Right atrium auricular region (tissue), 2 donors: ENCODE data around the gene NFKBIB. TPM values are rescaled to one million over a fixed set of nuclear protein-coding genes. Genes with fewer than 3 reads are reported as not detected.

ENCODE experiments used
- DNase-seq: peaks from one replicate; pipeline ENCODE4 v3.0.0-alpha.2; 2019; ENCODE audit warnings: low spot score
- H3K27ac ChIP-seq, 2 donors: fragments of 200-600 bp; sonication (generic); 1 replicate in 1 of 2; 2 replicates in 1 of 2; pipeline ENCODE4 v1.5.1; 2016 to 2019
- H3K27me3 ChIP-seq, 2 donors: fragments of 200-600 bp; sonication (generic); one replicate each; pipeline versions ENCODE4 v1.5.1 to v1.6.0; 2017 to 2019
- H3K36me3 ChIP-seq: fragments of 200-600 bp; sonication (generic); one replicate; pipeline ENCODE4 v1.5.1; 2016
- H3K4me1 ChIP-seq, 2 donors: fragments of 200-600 bp; sonication (generic); one replicate each; pipeline versions ENCODE4 v1.5.1 to v1.6.0; 2017 to 2019
- H3K4me3 ChIP-seq, 2 donors: fragments of 200-600 bp; sonication (generic); 1 replicate in 1 of 2; 2 replicates in 1 of 2; pipeline ENCODE4 v1.5.1; 2017 to 2019; ENCODE audit warnings: mild to moderate bottlenecking in 1 of 2, moderate library complexity in 1 of 2
- H3K9me3 ChIP-seq, 2 donors: fragments of 200-600 bp; sonication (generic); one replicate each; pipeline ENCODE4 v1.5.1; 2019
- CTCF ChIP-seq, 2 donors: fragments of 200-600 bp; sonication (generic); IDR thresholded peaks; one replicate each; pipeline ENCODE4 v1.5.1; 2019; ENCODE audit warnings: antibody characterized with exemption in 2 of 2
- total RNA-seq, 2 donors: library from RNA; depleted of rRNA; stranded (reverse); fragments of >200 nt; gene quantifications; one replicate each; pipeline ENCODE4 v1.1.0, GENCODE V29; 2016

The NFKBIB gene
- 10 to 100 TPM; 13.3 to 29.2 TPM for total RNA-seq

- Histone ChIP-seq H3K27me3 (no peaks in the 10 kb centered on the region), H3K4me1 (peaks cover 0 to 40% of the 10 kb centered on the region in 2 donors), H3K36me3 (peaks cover 3% of the 10 kb centered on the region), H3K27ac (peak within 1 kb of the TSS; percentile 86 to 94), H3K9me3 (no peaks in the 10 kb centered on the region), H3K4me3 (peak within 1 kb of the TSS; percentile 81 to 94)
- DNase-seq = peak; percentile 100
- no peak for TF ChIP-seq CTCF (IDR thresholded peaks at IDR 0.05)
Observed at GRCh38 chr19:38899447-38900201, at the start of gene NFKBIB, which contains the start of gene SIRT2. TSS of gene NFKBIB (plus strand) at chr19:38899969. CDS start at chr19:38900033, 64 bp downstream. TSS of gene SIRT2 (minus strand) at chr19:38899618. CDS start at chr19:38899521, 97 bp downstream.

GRCh38 chr19:38850436-38850975 lies 49.3 kb upstream of the NFKBIB start:
- DNase-seq = peak; percentile 100
- peak overlapping the region; percentile 72 to 79 for H3K4me3 ChIP-seq
- H3K4me1 ChIP-seq = peaks cover 0 to 53% of the 10 kb centered on the region in 2 donors
- no peaks in the 10 kb centered on the region for H3K27me3 ChIP-seq
- TF ChIP-seq CTCF (IDR thresholded peaks at IDR 0.05) = no peak
- H3K27ac ChIP-seq = peak overlapping the region; percentile 96 to 99
- peaks cover 29% of the 10 kb centered on the region for H3K36me3 ChIP-seq
- H3K9me3 ChIP-seq = no peaks in the 10 kb centered on the region

GRCh38 chr19:38850976-38851621 lies 48.7 kb upstream of the NFKBIB start:
- no peak for DNase-seq
- Histone ChIP-seq H3K36me3 (peaks cover 23% of the 10 kb centered on the region), H3K4me3 (peak overlapping the region; percentile 72 to 79), H3K27me3 (no peaks in the 10 kb centered on the region), H3K27ac (peak overlapping the region; percentile 96 to 99), H3K9me3 (no peaks in the 10 kb centered on the region), H3K4me1 (peaks cover 0 to 47% of the 10 kb centered on the region in 2 donors)
- TF ChIP-seq CTCF (IDR thresholded peaks at IDR 0.05) = no peak

- Histone ChIP-seq H3K9me3 (no peaks in the 10 kb centered on the region), H3K4me1 (peaks cover 0 to 41% of the 10 kb centered on the region in 2 donors), H3K27ac (peak overlapping the region; percentile 96 to 99), H3K4me3 (peak overlapping the region; percentile 72 to 79), H3K36me3 (peaks cover 17% of the 10 kb centered on the region), H3K27me3 (no peaks in the 10 kb centered on the region)
- no peak for TF ChIP-seq CTCF (IDR thresholded peaks at IDR 0.05)
- peak; percentile 94 for DNase-seq
Observed at GRCh38 chr19:38851622-38852230, 48.0 kb upstream of the NFKBIB start.

- peak; percentile 79 for DNase-seq
- TF ChIP-seq CTCF (IDR thresholded peaks at IDR 0.05) = no peak
- H3K4me1 ChIP-seq = peaks cover 0 to 34% of the 10 kb centered on the region in 2 donors
- H3K9me3 ChIP-seq = no peaks in the 10 kb centered on the region
- peak overlapping the region; percentile 96 to 99 for H3K27ac ChIP-seq
- peaks cover 10% of the 10 kb centered on the region for H3K36me3 ChIP-seq
- no peaks in the 10 kb centered on the region for H3K27me3 ChIP-seq
- peak overlapping the region; percentile 72 to 79 for H3K4me3 ChIP-seq
Observed at GRCh38 chr19:38852231-38853044, 47.3 kb upstream of the NFKBIB start.
